HG03039 (cell line): ENCODE measurements around the gene SLC19A2.

ENCODE experiments used
- ATAC-seq: cut with Tn5 transposase; IDR thresholded peaks from one replicate; pipeline ENCODE4 v1.9.1; 2021; ENCODE audit warnings: mild to moderate bottlenecking, moderate library complexity; ENCODE audit not compliant: unreplicated experiment

Gene SLC19A2

DNA sequence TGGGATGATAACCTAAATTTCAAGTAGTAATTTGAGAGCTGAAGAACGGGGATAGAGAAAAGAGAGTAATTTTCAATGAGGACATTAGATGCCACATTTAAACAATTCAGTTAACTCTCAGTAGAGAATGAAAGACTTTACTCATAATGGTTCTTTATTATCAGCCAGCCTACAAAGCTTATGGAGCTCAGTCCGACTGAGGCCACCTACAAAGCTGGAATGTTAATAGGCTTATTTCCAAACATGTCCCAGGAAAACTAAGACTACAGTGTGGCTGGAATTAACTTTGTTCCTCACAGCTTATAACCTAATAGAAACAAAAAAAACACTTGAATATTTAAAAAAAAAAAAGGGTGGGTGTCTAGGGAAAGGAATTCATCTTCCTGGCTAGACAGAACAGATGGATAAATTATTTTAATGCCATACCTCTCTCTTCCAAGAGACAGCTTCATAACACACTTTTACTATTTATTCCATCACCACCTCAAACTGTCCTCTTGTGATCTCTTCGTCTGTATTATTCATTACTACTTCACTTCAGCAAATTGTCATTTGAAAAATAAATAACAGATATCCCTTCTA lies 9.8 kb downstream of the SLC19A2 start:
- no peak for ATAC-seq

GRCh38 chr1:169474302-169474995 lies 11.3 kb downstream of the SLC19A2 start:
- ATAC-seq: no peak

GRCh38 chr1:169473347-169473746 lies 12.4 kb downstream of the SLC19A2 start:
- no peak for ATAC-seq

DNA sequence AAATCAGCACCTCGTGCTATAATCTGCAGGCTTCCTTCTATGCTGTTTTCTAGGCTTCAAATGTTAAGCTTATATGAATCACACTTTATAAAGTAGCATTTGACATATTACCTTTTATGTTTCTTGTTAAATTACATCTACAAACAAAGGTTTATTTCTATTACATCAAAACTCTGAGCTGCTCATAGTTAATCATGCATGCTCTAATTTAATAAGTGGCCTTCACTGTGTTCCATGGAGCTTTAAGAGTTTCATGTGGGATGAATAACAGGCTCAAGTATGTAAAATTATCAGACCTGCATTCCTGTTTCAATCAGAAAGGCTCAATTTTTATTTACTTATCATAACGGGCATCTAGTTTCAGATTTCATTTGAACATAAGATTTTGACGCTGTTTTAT lies 13.0 kb downstream of the SLC19A2 start:
- ATAC-seq: no peak

- ATAC-seq: no peak
Measured at GRCh38 chr1:169468982-169469381, 16.8 kb downstream of the SLC19A2 start.

DNA sequence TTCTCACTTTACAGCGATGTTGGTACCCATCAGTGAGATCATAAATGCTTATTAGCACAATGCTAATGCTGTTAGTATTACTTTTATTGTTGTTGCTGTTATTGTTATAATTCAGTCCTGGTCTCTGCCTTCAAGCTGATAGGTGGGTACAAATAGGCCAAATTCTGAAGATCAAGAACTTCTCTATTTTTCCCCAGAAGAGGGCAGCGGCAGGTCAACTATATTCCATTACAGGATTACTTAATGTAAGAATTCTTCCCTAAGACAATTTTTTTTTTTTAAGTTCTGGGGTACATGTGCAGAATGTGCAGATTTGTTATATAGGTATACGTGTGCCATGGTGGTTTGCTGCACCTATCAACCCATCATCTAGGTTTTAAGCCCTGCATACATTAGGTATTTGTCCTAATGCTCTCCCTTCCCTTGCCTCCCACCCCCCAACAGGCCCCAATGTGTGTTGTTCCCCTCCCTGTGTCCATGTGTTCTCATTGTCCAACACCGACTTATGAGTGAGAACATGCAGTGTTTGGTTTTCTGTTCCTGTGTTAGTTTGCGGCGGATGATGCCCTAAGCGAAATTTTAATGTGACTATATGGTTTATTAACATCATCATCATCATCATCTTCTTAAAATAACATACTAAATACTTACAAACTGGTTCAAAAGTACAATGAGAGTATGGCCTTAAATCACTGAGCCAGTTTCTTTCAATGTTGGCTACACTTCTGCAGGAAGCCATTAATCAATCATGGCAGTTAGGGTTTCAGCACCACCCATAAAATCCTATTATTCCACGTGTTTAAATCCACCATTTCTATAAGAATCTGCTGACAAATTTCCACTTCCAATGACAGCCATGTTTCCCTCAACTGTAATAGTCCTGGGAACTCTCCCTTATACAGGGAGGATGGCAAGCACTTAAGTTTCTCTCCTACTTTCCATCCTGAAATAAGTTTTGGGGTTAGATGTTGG lies 19.2 kb downstream of the SLC19A2 start:
- no peak for ATAC-seq

- ATAC-seq: no peak
Measured at GRCh38 chr1:169465281-169465680, 20.5 kb downstream of the SLC19A2 start.

DNA sequence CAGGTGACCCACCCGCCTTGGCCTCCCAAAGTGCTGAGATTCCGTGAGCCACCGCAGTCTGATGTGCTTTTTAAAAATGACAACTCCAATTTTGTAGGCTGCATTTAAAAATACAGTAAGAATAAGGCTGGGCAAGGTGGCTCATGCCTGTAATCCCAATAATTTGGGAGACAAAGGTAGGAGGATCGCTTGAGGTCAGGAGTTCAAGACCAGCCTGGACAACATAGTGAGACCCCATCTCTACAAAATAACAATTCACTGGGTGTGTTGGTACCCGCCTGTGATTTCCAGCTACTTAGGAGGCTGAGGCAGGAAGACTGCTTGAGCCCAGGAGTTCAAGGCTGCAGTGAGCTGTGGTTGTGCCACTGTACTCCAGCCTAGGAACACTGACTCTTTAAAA lies 23.4 kb downstream of the SLC19A2 start:
- no peak for ATAC-seq

DNA sequence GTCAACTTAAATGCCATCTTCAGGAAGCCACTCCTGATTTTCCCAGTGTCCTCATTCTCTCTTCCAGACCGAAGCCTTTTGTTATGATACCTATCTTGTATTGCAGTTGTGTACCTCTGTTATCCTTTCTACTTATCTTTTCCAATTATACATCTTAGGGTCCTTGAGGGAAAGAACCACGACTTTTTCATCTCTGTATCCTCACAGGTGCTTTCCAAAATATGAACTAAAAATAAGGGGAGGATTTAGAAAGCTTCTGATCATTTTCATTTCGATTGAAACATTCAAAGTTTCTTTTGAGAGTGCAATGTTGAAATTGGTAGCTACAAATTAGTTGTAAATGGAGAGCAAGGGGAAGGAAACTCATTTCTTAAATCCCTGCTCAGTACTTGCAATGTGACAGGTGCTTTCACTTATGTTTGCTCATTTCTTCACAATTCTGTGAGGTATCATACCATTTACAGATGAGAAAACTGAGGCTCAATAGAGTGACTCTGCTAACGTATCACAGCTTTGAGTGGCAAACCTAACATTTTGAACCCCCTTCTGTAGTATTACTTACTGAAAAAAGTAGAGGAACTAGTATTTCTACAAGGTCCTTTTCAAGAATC lies 24.2 kb downstream of the SLC19A2 start:
- no peak for ATAC-seq

DNA sequence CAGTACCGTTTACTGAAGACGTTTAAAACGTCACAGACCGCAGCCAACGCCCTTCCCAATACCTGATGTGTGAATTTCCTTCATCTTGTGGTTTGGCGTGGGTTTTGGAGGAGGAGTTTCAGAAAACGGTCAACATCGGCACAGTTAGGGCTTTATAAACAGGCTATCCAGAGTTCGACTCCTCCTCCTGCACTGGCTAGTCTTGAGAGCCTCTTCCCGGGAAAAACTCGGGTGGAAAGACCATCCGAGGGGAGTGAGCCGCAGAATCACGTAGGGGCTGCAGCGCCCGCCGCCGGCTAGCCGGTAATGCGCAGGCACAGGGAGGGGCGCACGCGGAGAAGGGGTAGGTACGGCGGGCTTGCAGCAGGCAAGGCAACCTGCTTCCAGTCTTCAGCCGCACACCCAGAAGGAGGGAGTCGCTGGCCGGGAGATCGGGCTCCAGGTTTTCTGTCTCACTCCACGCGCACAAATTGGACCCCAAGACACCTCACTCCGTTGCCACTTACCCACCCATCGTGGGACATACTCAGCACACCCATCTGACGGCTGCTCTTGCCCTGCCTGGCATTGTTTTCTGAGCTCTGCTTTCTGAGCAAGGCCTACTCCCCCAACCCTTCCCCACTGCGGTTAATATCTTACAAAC lies 25.4 kb downstream of the SLC19A2 start:
- no peak for ATAC-seq

DNA sequence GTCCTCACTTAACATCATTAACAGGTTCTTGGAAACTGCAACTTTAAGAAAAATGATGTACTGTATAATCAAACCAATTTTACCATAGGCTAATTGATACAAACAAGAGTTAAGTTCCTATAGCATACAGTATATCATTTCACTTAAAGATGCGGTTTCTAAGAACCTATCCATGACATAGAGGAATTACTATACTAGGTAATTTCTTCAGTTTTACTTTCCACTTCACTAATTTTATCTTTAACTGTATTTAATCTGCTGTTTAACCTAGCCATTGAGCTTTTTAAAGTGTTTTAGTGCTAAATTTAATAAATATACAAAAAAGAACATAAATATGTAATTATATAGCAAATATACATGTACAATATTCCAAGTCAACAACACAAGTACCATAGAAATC lies 28.3 kb downstream of the SLC19A2 start:
- ATAC-seq: no peak

GRCh38 chr1:169456029-169456428 lies 29.7 kb downstream of the SLC19A2 start:
- ATAC-seq: no peak

DNA sequence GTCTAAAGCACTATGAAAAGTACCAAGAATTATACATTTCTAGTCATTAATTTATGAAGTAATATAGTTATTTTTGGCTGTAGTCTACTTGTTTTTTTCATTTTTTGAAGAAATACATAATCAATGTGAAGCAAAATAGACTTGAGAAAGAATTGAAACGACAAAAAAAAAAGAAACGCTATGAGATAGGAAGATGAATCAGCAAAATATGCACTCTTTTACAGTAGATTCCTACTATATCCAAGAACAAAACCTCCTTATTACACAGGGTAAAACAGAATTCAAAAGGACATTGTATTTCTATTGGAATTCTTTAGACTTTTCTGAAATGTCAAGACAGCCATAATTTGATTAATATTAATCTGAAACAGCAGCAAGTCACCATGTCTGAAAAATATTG lies 32.8 kb downstream of the SLC19A2 start:
- ATAC-seq: no peak

DNA sequence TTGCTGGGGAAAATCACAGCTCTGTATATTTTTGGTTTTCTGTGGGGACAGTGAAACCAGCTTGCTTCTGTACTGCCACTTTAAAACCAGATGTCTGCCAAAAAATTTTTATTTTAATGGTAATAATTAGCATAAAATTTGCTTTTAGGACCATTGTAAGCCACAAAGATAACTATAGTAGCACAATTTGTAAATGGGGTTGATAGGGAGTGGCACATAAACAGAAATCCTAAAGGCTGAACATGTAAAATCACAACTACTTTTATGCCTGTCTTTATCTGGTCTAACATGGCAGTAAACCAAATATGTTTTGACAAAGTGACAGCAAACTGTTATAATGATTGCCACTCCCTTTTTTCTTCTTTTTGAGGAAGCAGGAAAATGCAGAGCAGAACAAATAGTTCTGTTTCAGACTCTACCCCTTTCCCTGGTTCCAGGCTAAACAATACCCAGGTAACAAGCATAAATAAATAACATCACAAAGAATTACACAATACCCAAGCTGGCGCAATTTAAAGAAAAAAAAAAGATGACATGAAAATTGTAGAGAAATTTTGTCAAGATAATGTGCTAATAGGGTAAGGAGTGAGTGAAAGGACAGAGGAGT lies 34.4 kb downstream of the SLC19A2 start:
- no peak for ATAC-seq

DNA sequence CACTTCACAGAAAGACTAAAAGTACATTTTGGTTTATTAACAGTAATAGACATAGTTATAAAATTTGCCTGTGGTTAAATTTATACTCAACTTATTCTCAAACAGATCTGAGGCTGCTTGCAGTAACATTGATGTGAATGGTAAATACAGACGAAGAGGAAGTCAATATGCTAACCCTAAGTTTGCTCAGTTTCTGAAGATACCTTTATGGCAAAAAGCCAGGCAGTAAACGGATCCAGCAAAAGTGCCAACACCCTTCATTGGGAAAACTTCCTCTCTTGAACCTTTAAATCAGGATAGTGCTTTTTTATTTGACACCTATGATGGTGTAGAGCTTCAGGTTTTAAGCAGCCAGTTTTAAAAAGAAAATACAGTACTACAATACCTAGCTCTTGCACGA lies 41.8 kb downstream of the SLC19A2 start:
- ATAC-seq: no peak

GRCh38 chr1:169427081-169427641 lies 58.6 kb downstream of the SLC19A2 start, which contains the start of gene CCDC181:
TSS of gene CCDC181 (minus strand) at chr1:169427474. CDS start at chr1:169424927, 2,547 bp downstream.
- ATAC-seq: no peak

DNA sequence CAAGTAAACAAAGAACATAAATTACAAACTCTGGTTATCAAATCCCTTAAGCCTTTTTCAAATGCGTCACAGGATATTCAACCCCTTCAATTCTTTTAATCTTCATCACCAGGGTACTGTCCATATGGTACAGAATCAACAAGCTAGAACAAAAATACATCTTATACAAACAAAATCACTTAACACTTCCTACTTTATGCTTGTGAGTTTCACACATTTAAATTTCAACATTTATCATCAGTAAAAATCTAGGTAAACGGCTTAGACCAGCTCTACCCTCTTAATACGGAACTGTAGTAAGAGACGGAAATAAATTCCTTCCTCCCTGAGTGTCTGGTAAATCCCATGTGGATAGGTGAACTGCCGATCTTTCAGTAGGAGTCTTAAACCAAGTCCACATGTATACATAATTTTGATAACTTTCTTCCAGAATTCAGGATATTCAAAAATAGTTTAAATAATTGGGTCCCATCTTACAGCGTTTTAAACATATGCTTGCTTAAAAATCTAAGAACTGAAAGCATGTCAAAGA lies 59.5 kb downstream of the SLC19A2 start:
- ATAC-seq: no peak

DNA sequence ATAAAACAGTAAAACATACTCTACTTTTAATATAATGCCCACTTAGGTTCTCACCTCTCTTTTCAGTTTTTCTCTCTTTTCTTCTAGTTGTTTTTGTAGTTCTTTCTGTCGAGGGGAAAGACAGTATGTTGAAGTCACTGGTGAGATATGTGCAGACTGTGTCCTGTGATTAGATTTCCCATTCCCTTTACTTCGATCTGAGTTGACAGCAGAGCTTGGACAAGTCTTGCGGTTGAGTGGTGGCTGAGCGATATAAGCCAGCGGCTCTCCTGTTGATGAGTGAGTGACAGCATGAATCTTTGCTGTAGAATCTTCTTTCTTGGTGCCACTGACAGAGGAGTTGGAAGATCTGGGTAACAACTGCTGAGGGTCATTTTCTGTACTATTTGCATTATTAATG lies 64.4 kb downstream of the SLC19A2 start:
- ATAC-seq: no peak

- no peak for ATAC-seq
Measured at GRCh38 chr1:169414952-169415351, 70.8 kb downstream of the SLC19A2 start.
